GM19452 (cell line): ENCODE measurements around the gene ZNF397.
A peak's percentile ranks its signal among the peaks of the same experiment; 100 is the strongest.

ENCODE experiments used
- ATAC-seq: cut with Tn5 transposase; IDR thresholded peaks from one replicate; pipeline ENCODE4 v1.9.1; 2021; ENCODE audit not compliant: unreplicated experiment

Gene ZNF397

DNA sequence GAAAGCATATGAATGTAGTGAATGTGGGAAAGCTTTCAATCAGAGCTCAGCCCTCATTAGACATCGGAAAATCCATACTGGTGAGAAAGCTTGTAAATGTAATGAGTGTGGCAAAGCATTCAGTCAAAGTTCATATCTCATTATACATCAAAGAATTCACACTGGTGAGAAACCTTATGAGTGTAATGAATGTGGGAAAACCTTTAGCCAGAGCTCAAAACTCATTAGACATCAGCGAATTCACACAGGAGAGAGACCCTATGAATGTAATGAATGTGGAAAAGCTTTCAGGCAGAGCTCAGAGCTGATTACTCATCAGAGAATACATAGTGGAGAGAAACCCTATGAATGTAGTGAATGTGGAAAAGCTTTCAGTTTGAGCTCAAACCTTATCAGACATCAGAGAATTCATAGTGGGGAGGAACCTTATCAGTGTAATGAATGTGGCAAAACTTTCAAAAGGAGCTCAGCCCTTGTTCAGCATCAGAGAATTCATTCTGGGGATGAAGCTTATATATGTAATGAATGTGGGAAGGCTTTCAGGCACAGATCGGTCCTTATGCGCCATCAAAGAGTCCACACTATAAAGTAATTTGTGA lies 5.0 kb downstream of the ZNF397 start:
- ATAC-seq, result no peak

DNA sequence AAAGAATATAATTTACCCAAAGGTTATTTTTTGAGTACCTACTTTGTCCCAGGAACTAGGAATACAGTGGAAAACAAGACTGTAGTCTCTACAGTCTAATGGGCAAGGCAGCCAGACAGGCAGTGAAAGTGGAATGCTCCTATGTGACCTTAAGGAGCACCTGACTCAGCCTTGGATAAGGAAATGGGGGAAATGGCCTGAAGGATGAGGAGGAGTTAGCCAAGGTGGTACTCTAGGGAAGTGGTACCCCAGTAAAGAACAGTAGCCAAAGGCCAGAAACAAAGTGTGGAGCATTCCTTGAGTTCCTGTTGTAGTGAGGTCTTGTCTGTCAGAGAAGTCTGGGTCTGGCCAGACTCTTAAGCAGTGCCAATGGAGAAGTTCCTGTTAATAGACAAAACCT lies 6.0 kb downstream of the ZNF397 start:
- ATAC-seq, result no peak

GRCh38 chr18:35247412-35248249 lies 6.8 kb downstream of the ZNF397 start:
- ATAC-seq, result no peak

DNA sequence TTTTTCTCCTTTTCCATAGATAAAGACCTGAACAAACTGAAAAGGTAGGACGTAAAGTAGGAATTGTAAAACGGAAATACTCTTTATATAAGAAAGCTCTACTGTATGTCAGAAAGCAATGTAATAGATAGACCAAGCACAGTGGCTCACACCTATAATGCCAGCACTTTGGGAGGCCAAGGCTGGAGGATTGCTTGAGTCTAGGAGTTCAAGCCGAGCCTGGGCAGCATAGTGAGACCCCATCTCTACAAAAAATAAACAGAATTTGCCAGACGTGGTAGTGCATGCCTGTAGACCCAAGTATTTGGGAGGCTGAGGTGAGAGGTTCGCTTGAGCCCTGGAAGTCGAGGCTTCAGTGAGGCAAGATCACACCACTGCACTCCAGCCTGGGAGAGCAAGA lies 7.6 kb downstream of the ZNF397 start:
- ATAC-seq, result no peak

GRCh38 chr18:35252466-35252865 lies 11.6 kb downstream of the ZNF397 start:
- ATAC-seq, result no peak

GRCh38 chr18:35253655-35254287 lies 12.9 kb downstream of the ZNF397 start:
- ATAC-seq, result no peak

DNA sequence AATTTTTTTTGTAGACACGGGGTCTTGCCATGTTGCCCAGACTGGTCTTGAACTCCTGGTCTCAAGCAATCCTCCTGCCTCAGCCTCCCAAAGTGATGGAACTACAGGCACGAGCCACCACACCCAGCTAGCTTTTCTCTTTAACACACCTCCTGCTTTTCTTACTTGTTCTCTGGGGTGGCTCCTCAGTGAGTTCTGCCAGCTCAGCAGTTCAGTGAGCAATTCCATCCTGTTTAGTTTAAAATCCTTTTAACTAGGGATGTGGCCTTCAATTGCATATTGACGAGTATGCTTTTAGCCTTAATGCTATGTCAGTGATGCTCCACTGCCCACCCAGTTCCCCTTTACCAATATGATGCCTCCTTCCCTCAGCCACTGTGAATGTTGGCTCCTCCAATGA lies 16.1 kb downstream of the ZNF397 start:
- ATAC-seq, result no peak

- no peak for ATAC-seq
These were observed 23.6 kb downstream of the ZNF397 start for GRCh38 chr18:35264409-35264808.

DNA sequence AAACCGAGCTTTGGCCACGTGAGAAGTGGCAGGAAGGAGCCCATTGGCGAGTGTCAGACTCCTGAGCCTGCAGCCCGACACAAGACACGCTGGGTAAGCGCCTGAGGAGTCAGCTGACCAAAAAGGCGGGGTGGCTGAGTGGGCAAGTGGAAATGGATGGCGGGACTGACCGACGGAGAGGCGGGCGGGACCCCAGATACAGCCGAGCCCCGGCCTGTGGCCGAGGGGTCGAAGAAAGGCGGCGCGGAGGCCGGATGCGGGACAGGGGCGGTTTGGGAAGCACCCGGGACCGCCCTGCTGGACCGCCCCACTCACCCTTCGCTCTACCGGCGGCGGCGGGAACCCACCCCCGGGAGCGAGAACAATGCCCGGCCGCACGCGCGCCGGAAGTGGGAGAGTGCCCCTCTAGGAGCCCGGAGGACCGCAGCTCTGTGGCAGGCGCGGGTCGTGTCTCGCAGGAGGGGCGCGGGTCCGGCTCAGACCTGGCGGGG lies 26.4 kb downstream of the ZNF397 start:
- ATAC-seq, result peak; percentile 70

DNA sequence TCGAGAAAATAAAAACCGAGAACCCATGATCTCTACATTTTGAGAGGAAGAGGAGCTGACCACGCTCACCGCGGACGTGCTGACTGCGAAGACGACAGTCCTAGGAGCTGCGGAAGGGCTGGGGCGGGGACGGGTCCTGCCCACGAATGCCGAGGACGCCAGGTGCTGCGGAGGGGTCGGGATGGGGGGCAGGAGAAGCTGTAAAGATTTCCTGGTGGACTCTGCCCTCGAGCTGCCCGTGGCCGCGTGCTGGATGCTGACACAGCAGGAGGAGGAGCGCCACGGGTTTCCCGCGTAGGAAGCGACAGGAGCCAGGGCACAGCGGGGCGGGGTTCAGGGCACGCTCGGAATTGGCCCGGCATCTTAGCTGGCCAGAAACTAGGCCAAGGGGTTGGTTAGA lies 27.0 kb downstream of the ZNF397 start:
- ATAC-seq, result no peak

DNA sequence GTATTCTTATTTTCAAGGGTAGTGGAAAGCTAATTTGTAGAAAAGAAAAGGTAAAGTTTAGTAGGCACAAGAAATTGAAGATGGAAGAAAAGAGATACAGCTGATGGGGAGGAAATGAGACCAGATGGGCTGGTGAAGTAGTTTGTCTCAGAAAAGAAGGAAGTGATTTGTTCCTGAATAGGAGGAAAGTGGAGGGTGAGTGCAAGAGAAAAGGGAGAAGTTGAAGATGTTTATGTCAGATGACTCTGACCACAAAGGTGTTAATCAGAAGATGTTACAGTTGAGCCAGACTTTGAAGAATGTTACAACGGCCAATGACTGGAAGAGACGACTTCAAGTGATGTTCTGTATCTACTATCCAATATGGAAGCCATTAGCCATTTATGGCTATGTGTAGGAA lies 28.0 kb downstream of the ZNF397 start:
- no peak for ATAC-seq

- ATAC-seq, result no peak
These were observed 30.8 kb downstream of the ZNF397 start for GRCh38 chr18:35271656-35272055.

- ATAC-seq, result no peak
These were observed 35.4 kb downstream of the ZNF397 start for GRCh38 chr18:35276267-35276666.

DNA sequence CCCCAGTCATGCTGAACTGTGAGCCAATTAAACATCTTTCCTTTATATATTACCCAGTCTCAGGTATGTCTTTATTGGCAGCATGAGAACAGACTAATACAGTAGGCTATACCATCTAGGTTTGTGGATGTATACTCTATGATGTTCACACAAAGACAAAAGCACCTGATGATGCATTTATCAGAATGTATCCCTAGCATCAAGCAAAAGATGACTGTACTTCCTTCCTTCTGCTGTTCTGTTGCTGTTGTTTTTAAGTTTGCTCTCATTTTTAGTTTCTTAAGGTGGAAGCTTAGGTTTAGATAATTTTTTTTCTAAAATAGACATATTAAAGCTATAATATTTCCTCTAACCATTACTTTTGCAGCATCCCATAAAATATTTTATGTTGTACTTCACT lies 36.8 kb downstream of the ZNF397 start:
- ATAC-seq, result no peak

- ATAC-seq, result no peak
These were observed 37.3 kb downstream of the ZNF397 start for GRCh38 chr18:35278085-35278484.

GRCh38 chr18:35278969-35279368 lies 38.1 kb downstream of the ZNF397 start:
- ATAC-seq, result no peak

- no peak for ATAC-seq
These were observed 41.5 kb downstream of the ZNF397 start for GRCh38 chr18:35282353-35282752.

DNA sequence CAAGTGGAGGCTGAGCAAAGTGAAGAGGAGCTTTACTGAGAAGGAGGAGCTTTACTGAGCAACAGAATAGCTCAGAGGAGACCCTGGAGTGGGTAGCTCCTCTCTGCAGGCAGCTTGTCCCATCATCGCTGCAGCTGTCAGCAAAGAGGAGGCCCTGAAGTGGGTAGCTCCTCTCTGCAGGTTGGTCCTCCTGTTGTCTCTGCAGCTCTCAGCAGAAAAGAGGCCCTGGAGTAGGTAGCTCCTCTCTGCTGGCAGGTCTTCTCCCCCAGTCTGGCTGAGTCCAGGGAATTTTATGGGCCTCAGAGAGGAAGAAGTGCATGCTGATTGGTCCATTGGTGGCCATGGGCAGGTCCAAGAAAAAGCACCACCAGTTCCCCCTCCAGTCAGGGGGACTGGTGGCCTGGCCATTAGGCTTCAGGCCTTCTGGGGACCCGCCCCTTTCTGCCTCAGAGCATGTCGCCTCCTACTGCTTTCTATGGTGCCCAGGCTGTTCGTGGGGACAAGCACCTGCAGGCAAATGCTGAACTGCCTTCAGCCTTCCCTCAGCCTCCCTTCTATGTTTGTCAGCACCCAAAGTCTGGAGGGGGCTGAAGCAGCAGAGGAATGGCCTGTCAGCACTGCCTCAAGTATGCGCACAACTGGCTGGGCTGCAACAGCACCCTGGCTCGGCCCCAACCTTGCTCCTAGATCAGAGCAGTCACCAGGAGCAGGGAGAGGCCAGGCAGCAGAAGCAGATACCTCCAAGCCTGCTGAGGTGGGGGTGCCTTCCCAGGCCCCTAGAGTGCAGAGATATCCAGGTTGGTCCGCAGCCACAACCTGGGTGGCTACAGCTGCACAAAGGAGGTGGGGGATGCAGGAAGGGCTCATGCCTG lies 43.3 kb downstream of the ZNF397 start:
- no peak for ATAC-seq

- no peak for ATAC-seq
These were observed 44.0 kb downstream of the ZNF397 start for GRCh38 chr18:35284841-35285240.

DNA sequence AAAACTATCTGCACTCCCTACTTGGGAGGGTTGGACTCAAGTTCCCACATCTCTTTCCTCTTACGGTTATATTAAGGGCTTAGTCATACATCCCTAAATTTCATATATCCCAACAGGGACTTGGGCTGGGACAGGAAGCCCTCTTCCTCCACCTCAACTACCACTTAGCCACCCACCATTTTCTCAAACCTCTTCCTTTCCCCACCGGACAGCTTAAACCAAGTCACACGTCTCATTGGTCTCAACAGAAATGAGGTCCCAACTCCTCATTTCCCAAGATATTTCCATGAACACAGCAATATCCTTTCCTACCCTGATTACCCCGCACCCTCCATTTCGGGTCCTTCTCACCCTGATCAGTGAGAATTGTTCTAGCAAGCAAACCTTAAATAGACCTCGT lies 48.5 kb downstream of the ZNF397 start:
- ATAC-seq, result peak; percentile 2

- ATAC-seq, result peak; percentile 27
These were observed 48.9 kb downstream of the ZNF397 start for GRCh38 chr18:35289727-35290093.
